Measurements from ENCODE around the gene GIGYF2. TPM values are rescaled to one million over a fixed set of nuclear protein-coding genes. Genes with fewer than 3 reads are reported as not detected.

The GIGYF2 gene, protein sequence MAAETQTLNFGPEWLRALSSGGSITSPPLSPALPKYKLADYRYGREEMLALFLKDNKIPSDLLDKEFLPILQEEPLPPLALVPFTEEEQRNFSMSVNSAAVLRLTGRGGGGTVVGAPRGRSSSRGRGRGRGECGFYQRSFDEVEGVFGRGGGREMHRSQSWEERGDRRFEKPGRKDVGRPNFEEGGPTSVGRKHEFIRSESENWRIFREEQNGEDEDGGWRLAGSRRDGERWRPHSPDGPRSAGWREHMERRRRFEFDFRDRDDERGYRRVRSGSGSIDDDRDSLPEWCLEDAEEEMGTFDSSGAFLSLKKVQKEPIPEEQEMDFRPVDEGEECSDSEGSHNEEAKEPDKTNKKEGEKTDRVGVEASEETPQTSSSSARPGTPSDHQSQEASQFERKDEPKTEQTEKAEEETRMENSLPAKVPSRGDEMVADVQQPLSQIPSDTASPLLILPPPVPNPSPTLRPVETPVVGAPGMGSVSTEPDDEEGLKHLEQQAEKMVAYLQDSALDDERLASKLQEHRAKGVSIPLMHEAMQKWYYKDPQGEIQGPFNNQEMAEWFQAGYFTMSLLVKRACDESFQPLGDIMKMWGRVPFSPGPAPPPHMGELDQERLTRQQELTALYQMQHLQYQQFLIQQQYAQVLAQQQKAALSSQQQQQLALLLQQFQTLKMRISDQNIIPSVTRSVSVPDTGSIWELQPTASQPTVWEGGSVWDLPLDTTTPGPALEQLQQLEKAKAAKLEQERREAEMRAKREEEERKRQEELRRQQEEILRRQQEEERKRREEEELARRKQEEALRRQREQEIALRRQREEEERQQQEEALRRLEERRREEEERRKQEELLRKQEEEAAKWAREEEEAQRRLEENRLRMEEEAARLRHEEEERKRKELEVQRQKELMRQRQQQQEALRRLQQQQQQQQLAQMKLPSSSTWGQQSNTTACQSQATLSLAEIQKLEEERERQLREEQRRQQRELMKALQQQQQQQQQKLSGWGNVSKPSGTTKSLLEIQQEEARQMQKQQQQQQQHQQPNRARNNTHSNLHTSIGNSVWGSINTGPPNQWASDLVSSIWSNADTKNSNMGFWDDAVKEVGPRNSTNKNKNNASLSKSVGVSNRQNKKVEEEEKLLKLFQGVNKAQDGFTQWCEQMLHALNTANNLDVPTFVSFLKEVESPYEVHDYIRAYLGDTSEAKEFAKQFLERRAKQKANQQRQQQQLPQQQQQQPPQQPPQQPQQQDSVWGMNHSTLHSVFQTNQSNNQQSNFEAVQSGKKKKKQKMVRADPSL (N-terminal part only)
- 61.1 TPM for total RNA-seq (ENCODE audit: unreplicated experiment)
- long read RNA-seq, partial matches to known transcripts = 19 of 32 reads
- long read RNA-seq, other reads (novel, unspliced or antisense) = 12 of 32 reads

DNA sequence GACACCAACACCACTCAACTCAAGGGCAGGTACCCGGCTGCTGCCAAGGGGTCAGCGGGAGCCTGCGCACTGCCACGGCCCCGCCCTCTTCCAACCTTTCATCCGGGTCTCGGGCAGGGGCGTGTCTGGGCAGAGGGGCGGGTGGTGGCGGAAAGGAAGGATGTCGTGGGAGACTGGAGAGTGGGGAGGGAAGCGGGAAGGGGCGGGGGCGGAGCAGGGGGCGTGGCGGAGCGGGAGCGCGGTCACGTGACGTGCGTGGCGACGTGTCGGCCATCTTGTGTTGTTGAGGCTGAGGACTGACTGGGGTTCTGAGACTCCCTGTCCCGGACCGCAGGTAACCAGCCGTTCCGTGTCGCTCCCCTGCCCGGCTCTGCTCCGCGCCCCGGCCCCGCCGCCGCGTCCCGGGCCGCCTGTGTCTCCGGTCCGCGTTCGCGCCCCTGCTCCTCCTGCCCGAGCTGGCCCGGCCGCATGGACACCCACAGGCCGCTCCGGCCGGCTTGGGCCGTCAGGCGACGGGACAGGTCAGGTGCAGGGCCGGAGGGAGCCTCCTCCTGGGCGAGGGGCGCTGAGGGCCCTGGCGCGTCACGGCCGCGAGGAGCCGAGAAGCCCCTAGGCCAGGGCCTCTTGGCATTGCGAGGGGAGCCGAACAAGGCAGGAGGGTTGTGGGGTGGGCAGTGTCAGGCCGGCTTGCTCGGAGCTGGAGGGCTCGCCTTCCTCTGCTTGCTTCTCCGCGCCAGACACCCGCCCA is at the start of gene GIGYF2:
Gene GIGYF2, plus strand, starts transcription at position 273 of the 748 bp plus-strand sequence. CDS start 37,867 bp downstream, outside the sequence.
- peak within 1 kb of the TSS; percentile 98 for H3K4me3 Mint-ChIP-seq (ENCODE audit: unreplicated experiment)
- peak within 1 kb of the TSS; percentile 86 for H3K27ac Mint-ChIP-seq (ENCODE audit: unreplicated experiment)

GRCh38 chr2:232649033-232649432 is 48.1 kb upstream of the GIGYF2 start:
- H3K4me3 Mint-ChIP-seq (ENCODE audit: unreplicated experiment) = no peak overlapping the region
- no peaks in the 10 kb centered on the region for H3K4me1 Mint-ChIP-seq (ENCODE audit: unreplicated experiment)
- H3K36me3 Mint-ChIP-seq (ENCODE audit: low read depth, unreplicated experiment) = no peaks in the 10 kb centered on the region
- TF ChIP-seq, protein P1, sequence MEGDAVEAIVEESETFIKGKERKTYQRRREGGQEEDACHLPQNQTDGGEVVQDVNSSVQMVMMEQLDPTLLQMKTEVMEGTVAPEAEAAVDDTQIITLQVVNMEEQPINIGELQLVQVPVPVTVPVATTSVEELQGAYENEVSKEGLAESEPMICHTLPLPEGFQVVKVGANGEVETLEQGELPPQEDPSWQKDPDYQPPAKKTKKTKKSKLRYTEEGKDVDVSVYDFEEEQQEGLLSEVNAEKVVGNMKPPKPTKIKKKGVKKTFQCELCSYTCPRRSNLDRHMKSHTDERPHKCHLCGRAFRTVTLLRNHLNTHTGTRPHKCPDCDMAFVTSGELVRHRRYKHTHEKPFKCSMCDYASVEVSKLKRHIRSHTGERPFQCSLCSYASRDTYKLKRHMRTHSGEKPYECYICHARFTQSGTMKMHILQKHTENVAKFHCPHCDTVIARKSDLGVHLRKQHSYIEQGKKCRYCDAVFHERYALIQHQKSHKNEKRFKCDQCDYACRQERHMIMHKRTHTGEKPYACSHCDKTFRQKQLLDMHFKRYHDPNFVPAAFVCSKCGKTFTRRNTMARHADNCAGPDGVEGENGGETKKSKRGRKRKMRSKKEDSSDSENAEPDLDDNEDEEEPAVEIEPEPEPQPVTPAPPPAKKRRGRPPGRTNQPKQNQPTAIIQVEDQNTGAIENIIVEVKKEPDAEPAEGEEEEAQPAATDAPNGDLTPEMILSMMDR (IDR thresholded peaks at IDR 0.05; ENCODE audit: unreplicated experiment) = no peak
- no peak for DNase-seq (ENCODE audit: low spot score)
- H3K9me3 Mint-ChIP-seq (ENCODE audit: unreplicated experiment) = no peaks in the 10 kb centered on the region
- no peak overlapping the region for H3K27ac Mint-ChIP-seq (ENCODE audit: unreplicated experiment)
- H3K27me3 Mint-ChIP-seq (ENCODE audit: unreplicated experiment) = peaks cover 5% of the 10 kb centered on the region

More for the DNA sequence above, at the start of gene GIGYF2:
- Mint-ChIP-seq H3K27me3 (ENCODE audit: unreplicated experiment) (peaks cover 2% of the 10 kb centered on the region), H3K9me3 (ENCODE audit: unreplicated experiment) (no peaks in the 10 kb centered on the region), H3K36me3 (ENCODE audit: low read depth, unreplicated experiment) (no peaks in the 10 kb centered on the region), H3K4me1 (ENCODE audit: unreplicated experiment) (peaks cover 26% of the 10 kb centered on the region)
- peak; percentile 98 for DNase-seq (ENCODE audit: low spot score)
- TF ChIP-seq, protein P1 (IDR thresholded peaks at IDR 0.05; ENCODE audit: unreplicated experiment) = no peak

DNA sequence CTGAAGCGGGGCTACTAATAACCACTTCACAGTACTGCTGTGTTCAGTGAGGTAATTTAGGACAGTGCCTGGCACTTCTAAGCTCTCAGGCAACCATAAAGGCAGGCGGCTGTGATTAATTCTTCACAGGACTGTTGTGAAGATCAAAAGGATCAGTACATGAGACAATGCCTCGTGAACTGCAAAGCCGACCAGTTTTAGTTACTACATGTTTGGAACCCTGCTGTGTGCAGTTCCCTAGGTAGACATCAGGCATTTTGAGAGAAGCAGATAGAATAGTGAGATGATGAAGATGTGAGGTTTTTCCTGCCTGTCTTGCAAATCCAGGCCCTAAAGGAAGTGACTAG is 44.7 kb upstream of the GIGYF2 start:
- DNase-seq (ENCODE audit: low spot score) = no peak
- no peak overlapping the region for H3K27ac Mint-ChIP-seq (ENCODE audit: unreplicated experiment)
- no peaks in the 10 kb centered on the region for H3K27me3 Mint-ChIP-seq (ENCODE audit: unreplicated experiment)
- no peaks in the 10 kb centered on the region for H3K36me3 Mint-ChIP-seq (ENCODE audit: low read depth, unreplicated experiment)
- H3K9me3 Mint-ChIP-seq (ENCODE audit: unreplicated experiment) = no peaks in the 10 kb centered on the region
- TF ChIP-seq, protein P1 (IDR thresholded peaks at IDR 0.05; ENCODE audit: unreplicated experiment) = no peak
- H3K4me3 Mint-ChIP-seq (ENCODE audit: unreplicated experiment) = no peak overlapping the region
- no peaks in the 10 kb centered on the region for H3K4me1 Mint-ChIP-seq (ENCODE audit: unreplicated experiment)

GRCh38 chr2:232653441-232653840 is 43.7 kb upstream of the GIGYF2 start:
- H3K9me3 Mint-ChIP-seq (ENCODE audit: unreplicated experiment) = no peaks in the 10 kb centered on the region
- H3K27me3 Mint-ChIP-seq (ENCODE audit: unreplicated experiment) = peaks cover 2% of the 10 kb centered on the region
- H3K4me1 Mint-ChIP-seq (ENCODE audit: unreplicated experiment) = no peaks in the 10 kb centered on the region
- no peak overlapping the region for H3K27ac Mint-ChIP-seq (ENCODE audit: unreplicated experiment)
- TF ChIP-seq, protein P1 (IDR thresholded peaks at IDR 0.05; ENCODE audit: unreplicated experiment) = no peak
- H3K36me3 Mint-ChIP-seq (ENCODE audit: low read depth, unreplicated experiment) = no peaks in the 10 kb centered on the region
- H3K4me3 Mint-ChIP-seq (ENCODE audit: unreplicated experiment) = no peak overlapping the region
- no peak for DNase-seq (ENCODE audit: low spot score)
